Lower leg skin (tissue), 4 donors: ENCODE results near the gene ZNF341. TPM values are rescaled to one million over a fixed set of nuclear protein-coding genes. Genes with fewer than 3 reads are reported as not detected.

Experiments
- DNase-seq, 2 donors: peaks; one replicate each; pipeline ENCODE4 v3.0.0-alpha.2; 2019; ENCODE audit warnings: low spot score in 2 of 2
- H3K4me3 ChIP-seq: fragments of 200-600 bp; sonication (generic); 2 replicates; pipeline ENCODE4 v1.5.1; 2017; ENCODE audit warnings: mild to moderate bottlenecking, low read depth; ENCODE audit not compliant: poor library complexity, severe bottlenecking
- CTCF ChIP-seq, 3 donors: fragments of 450-650 bp; IDR thresholded peaks; one replicate each; pipeline ENCODE4 v1.5.1; 2016; ENCODE audit warnings: antibody characterized with exemption in 3 of 3, mild to moderate bottlenecking in 3 of 3, moderate library complexity in 2 of 3
- POLR2A ChIP-seq, 2 donors: fragments of 450-650 bp; IDR thresholded peaks; one replicate each; pipeline ENCODE4 v1.6.1; 2016 to 2017; ENCODE audit warnings: antibody characterized with exemption in 2 of 2, mild to moderate bottlenecking in 1 of 2, moderate library complexity in 1 of 2
- WGBS, 2 donors: methylation state at CpG; one replicate each; pipeline ENCODE4 v1.1.5; 2018; 5-methylcytosine and 5-hydroxymethylcytosine counted together
- intact Hi-C: fragments of 100-400 bp; cut with DNase I; formaldehyde crosslinking; loops from one replicate; pipeline ENCODE4 v1.15.0; 2023; ENCODE audit warnings: low total_unique reads
- total RNA-seq, 4 donors: library from RNA; depleted of rRNA; stranded (reverse); fragments of >200 nt; gene quantifications; one replicate each; pipeline ENCODE4 v1.1.0, GENCODE V29; 2016

Gene ZNF341
- total RNA-seq, 4 donors from 2014 or later, result 3.5 to 5.4 (median 4.2) TPM

GRCh38 chr20:33701629-33702450 is 30.0 kb upstream of the ZNF341 start:
- no peak for TF ChIP-seq CTCF (IDR thresholded peaks at IDR 0.05)
- TF ChIP-seq POLR2A (IDR thresholded peaks at IDR 0.05), result no peak
- intact Hi-C loops, result no loop called here
- WGBS, 2 donors, result 80 to 81% methylated on average over 15 to 17 of the region's 27 CpGs
- no peak overlapping the region for H3K4me3 ChIP-seq
- DNase-seq, result no peak

GRCh38 chr20:33702861-33703260 is 28.9 kb upstream of the ZNF341 start:
- WGBS, 2 donors, result 21 to 42% methylated on average over 5 of the region's 5 CpGs
- intact Hi-C loops, result no loop called here
- no peak for DNase-seq
- TF ChIP-seq POLR2A (IDR thresholded peaks at IDR 0.05) (no peak), CTCF (IDR thresholded peaks at IDR 0.05) (no peak)
- no peak overlapping the region for H3K4me3 ChIP-seq

GRCh38 chr20:33703498-33704137 is 28.2 kb upstream of the ZNF341 start:
- DNase-seq, result no peak
- TF ChIP-seq CTCF (IDR thresholded peaks at IDR 0.05) (no peak), POLR2A (IDR thresholded peaks at IDR 0.05) (no peak)
- WGBS, 2 donors, result 89 to 93% methylated on average over 8 of the region's 8 CpGs
- intact Hi-C loops, result no loop called here
- H3K4me3 ChIP-seq, result no peak overlapping the region

- intact Hi-C loops, result no loop called here
- no peak for DNase-seq
- 91 to 94% methylated on average over 11 of the region's 11 CpGs for WGBS, 2 donors
- TF ChIP-seq CTCF (IDR thresholded peaks at IDR 0.05) (no peak), POLR2A (IDR thresholded peaks at IDR 0.05) (no peak)
- no peak overlapping the region for H3K4me3 ChIP-seq
Measured at GRCh38 chr20:33704197-33704924, 27.4 kb upstream of the ZNF341 start.

- TF ChIP-seq CTCF (IDR thresholded peaks at IDR 0.05) (no peak), POLR2A (IDR thresholded peaks at IDR 0.05) (no peak)
- intact Hi-C loops, result no loop called here
- no peak overlapping the region for H3K4me3 ChIP-seq
- 84 to 88% methylated on average over 11 of the region's 11 CpGs for WGBS, 2 donors
- no peak for DNase-seq
Measured at GRCh38 chr20:33707668-33708067, 24.1 kb upstream of the ZNF341 start.
